H1 (cell line): ENCODE data around the gene SENP6. TPM values are rescaled to one million over a fixed set of nuclear protein-coding genes. Genes with fewer than 3 reads are reported as not detected.

ENCODE experiments used
- CEBPB ChIP-seq: IDR thresholded peaks from 2 replicates; pipeline ENCODE4 v1.6.1; 2012; ENCODE audit warnings: low read depth, low read length
- CREB1 ChIP-seq: IDR thresholded peaks from 2 replicates; pipeline ENCODE4 v1.6.1; 2012; ENCODE audit warnings: inconsistent platforms
- E2F6 ChIP-seq: IDR thresholded peaks from 2 replicates; pipeline ENCODE4 v1.6.1; 2012; ENCODE audit warnings: inconsistent platforms
- NRF1 ChIP-seq: IDR thresholded peaks from 2 replicates; pipeline ENCODE4 v1.6.1; 2011; ENCODE audit warnings: mild to moderate bottlenecking, low read depth, low read length, improper control_type of control experiment
- PHF8 ChIP-seq: fragments of 200-600 bp; sonication (generic); conservative IDR thresholded peaks from 2 replicates; pipeline ENCODE4 v1.7.1; 2012; ENCODE audit warnings: low read depth, mild to moderate bottlenecking, inconsistent platforms, low read length, moderate library complexity
- TAF7 ChIP-seq: optimal IDR thresholded peaks from 2 replicates; pipeline ENCODE3; 2011; ENCODE audit warnings: low read depth, mild to moderate bottlenecking, inconsistent platforms, low read length, moderate library complexity, borderline replicate concordance
- TCF12 ChIP-seq: IDR thresholded peaks from 2 replicates; pipeline ENCODE4 v1.6.1; 2011; ENCODE audit warnings: low read depth, mild to moderate bottlenecking, low read length
- polyA plus RNA-seq, 7 experiments: library from polyadenylated mRNA; depleted of rRNA in 3 of 7; stranded (reverse) in 5 of 7; unstranded in 2 of 7; fragments of >200 nt in 5 of 7; fragments of 200-250 nt in 2 of 7; gene quantifications; 1 replicate in 5 of 7; 2 replicates in 1 of 7; 4 replicates in 1 of 7; pipeline versions ENCODE4 v1.2.1 to v1.2.3, GENCODE V29; 2011 to 2013; ENCODE audit warnings: missing spikeins in 2 of 7, mixed read lengths in 2 of 7
- total RNA-seq: library from RNA; stranded (reverse); fragmentation: NEBNext Ultra II Directional; extraction: Animal tissue kit (Norgen Biotek cat#: 25700); gene quantifications from 2 replicates; pipeline ENCODE4 v1.2.1, GENCODE V29; 2021

The SENP6 gene
- total and polyA plus RNA-seq, 2 of the 8 experiments (the other 6 are each of a cell fraction or from before 2014, with no cell fraction given) = 13.8 to 103 TPM

DNA sequence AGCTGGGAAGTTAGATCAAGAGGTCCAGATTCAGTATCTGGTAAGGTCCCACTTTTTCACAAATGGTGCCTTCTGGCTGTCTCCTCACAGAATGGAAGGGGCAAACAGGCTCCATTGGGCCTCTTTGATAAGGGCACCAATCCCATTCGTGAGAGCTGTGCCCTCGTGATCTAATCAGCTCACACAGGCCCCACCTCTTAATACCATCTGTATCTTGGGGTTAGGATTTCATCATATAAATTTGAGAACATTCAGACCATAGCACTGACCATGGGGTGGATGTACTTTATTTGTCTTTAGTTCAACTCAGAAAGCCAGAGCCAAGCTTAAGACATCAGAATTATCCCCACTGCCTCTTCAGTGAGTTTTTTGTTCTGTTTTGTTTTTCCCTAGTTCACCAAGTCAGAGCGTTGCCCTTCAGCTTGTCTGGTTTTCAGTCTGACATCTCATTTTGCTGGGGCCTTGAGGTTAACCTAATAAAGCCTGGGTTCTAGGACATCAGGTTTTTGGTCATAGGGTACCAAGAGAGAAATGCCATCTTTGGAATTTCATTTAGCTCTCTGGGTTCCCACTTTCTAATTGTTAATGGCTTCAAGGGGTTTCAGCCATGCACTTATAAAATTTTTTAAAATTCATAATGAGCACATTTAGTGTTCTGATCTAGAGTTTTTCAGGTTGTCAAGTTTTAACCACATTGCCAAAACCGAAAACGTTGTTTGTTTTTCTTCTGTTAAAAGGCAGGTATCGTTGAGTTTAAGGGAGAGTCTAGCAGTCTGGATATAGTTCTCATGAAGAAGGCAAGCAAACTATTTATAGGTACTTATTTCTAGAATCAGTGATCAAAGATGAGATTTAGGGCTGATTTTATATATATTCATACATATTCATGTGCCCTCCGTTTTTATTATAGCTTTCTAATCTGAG, 19.0 kb downstream of the SENP6 start (continued):
- TF ChIP-seq PHF8 = no peak
- no peak for TF ChIP-seq CREB1
- no peak for TF ChIP-seq E2F6
- no peak for TF ChIP-seq NRF1
- no peak for TF ChIP-seq TCF12
- TF ChIP-seq TAF7 = no peak
- TF ChIP-seq CEBPB = no peak
